NCI-H146 treated with DMSO at 0.1 percent for 48 hours (cell line): ENCODE measurements around the gene CDH20.

ENCODE experiments used
- DNase-seq: peaks from one replicate; lab custom pipeline; 2025; ENCODE audit not compliant: unreplicated experiment; lab: John Stamatoyannopoulos, UW

The CDH20 gene

DNA sequence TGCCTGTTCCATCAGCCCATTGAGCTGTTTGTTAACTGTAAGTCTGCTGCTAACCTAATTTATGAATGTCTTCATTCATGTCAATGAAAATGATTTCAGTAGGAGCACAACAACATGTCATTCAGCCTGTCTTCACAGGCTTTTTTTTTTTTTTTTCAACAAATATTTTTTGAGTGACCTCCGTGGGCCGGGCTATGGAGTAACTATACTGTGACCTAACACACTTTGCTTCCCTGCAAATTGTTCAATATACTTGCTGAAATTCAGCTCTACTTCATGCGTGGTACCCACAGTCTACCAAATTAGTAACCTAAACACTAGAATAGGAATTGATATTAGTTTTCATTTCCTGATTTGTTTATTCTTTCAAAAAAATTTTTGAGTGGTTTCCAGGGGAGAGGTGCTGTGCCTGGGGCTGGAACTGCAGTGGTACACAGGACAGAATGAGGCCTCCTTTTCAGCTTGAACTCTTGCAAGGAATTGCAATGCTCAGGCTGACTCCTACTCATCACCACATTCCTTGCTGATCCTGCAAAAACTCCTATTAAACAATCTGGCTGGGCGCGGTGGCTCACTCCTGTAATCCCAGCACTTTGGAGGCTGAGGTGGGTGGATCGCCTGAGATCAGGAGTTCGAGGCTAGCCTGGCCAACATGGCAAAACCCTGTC lies 87.1 kb downstream of the CDH20 start:
- DNase-seq, result no peak

DNA sequence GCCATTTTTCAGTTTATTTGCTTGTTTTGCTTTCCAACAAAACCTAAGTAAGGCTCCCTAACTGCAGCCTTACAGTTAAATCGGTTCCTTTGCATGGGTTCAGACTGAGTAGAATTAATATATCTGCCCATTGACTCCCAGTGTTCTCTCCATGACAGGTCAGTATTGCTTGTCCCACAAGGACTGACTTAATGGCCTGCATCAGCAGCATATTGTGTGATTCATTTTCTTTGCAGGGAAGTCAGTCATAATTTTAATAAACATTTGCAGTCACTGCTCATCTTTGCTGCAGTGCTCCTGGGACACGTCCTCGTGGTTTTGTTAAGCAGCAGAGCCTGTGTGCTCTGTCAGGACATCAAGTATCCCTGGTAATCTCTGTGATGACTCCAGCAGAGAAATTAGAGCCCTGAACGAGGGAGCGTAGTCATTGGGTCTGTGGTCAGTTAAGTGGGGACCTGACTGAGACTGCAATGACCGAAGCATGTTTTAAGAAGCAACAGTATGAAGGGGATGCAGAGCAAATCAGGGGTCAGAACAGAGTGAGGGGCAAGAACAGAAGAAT lies 93.3 kb downstream of the CDH20 start:
- no peak for DNase-seq

DNA sequence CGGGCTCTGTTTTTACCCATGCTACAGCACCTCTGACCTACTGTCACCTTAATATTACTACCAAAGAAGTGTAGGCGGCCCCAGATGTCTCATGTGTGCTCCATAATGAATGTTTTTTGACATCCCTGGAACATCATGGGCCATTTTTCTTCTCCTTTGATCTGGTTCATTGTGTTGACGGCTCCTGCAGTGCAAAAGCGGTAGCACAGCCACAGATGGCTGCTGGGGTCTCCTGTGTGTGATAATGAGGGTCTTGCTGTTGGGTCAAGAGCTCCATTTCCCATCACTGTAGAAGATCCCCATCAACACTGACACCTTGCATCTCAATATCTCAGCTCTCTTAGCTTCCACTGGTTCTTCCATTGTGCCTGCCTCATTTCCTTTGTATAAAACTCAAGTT lies 95.0 kb downstream of the CDH20 start:
- no peak for DNase-seq

DNA sequence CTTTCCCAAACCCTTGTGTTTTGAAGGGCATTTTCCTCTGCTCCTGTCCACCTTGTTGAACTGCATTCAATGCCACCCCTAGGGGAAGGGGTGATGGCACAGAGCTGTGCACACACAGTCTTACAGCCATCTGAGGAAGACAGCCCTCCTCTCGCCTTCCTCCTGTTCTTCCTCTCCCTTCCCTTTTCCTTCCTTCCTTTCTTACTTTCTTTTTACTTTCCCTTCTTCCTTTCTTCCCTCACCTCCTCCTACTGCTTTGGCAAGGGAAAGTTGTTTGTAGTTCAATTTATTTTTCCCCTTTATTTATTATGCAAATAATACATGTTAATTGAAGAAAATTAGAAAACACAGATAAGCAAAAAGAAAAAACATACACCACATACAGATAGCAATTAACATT lies 99.4 kb downstream of the CDH20 start:
- DNase-seq, result no peak

DNA sequence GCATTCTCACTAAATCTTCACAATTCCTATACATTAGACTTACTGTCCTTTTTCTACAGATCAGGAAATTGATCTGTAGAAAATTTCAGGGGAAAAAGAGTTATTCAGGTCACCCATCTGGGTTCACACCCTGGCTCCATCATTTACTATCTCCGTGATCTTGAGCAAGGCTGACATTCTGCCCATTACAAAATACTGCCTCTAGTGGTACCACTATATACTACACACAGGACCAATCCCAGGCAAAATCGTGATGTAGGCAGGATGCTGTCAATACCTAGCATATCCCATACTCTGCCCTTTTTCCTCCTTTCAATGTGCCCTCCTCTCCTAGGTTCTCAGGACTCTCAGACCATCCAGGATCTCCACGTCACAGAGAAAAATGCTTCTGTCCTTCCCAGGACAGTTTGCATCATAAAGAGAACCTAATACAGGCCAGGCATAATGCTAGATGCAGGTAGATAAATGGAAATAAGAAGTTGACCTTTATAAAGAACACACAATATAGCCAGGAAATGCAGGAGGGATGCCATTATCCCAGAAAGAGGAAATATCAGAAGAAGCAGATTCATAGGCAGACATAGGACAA lies 101.9 kb downstream of the CDH20 start:
- DNase-seq, result no peak

DNA sequence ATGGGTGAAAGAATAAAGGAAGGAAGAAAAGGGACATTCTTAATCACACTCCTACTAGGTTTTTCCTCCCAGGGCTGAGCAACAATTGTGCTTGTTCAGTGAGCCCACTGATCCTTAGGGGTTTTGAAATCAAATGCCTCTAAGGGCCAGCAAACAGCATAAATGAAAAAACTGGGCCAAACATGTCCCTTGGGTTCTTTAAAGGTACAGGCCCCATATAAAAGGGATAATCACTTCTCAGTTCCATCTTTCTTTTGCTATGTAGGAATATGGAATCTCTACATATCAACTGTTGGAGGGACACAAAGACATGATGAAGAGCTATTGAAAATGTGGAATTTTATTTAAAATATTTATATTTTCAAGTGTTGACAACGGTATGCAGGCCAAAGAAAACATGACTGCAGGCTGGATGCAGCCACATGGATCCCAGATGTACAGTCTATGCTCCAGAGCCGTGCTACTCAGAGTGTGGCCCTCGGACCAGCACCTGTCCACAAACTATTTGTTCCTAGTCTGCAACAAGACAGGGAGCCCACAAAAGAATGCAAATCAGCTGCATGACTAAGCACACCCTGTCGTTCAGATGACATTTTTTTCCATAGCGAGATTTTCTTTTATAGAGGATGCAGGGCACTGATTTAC lies 110.0 kb downstream of the CDH20 start:
- no peak for DNase-seq

DNA sequence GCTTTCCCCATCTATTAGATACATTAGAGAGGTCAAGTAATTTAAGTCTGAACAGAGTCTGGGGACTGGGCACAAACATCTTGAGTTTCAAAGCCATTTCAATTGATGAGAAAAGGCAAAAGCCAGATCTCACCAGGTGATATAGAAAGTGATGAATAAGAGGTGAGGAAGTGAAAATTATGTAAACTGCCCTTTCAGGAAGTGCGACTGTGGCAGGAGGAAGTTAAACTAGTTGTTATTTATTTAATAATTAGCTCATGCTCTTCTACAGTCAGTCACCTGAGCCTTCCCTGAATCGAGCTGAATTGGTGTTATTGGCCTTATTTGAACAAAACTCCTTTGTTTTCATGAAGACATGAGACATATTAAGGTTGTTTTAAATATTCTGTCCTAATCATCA lies 115.1 kb downstream of the CDH20 start:
- no peak for DNase-seq

DNA sequence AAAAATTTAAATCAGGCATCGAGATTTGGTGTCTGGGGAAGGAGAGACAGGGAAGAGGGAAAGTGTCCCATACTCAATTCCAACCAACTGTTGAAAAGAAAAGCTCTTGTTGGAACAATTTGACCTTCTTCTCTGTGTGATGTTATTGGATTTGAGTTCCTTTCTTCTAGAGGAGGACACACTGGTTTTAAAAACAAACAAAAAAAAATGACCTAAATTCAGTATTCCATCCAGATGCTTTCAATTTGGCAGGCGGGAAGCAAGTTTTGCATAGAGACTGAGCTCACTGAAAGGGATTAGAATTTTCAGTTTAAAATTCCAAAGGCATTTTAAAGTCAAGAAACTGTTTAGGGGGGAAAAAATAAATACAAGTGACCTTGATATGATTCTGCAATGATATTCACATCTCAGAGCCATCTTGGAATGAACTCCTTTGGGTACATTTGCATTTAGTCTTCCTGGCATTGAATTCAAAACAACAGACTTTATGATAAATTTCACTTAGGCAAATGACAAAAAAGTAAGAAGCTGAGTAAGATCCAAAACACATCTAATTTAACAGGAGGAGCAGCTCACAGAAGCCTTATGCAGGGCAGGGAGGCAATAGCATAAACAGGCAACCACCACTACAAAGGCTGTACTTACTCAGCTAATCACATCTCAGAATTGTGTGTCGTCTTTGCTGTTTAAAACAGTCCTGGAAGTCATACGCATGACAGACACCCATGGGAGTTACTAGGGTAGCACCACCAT lies 126.8 kb downstream of the CDH20 start:
- no peak for DNase-seq

DNA sequence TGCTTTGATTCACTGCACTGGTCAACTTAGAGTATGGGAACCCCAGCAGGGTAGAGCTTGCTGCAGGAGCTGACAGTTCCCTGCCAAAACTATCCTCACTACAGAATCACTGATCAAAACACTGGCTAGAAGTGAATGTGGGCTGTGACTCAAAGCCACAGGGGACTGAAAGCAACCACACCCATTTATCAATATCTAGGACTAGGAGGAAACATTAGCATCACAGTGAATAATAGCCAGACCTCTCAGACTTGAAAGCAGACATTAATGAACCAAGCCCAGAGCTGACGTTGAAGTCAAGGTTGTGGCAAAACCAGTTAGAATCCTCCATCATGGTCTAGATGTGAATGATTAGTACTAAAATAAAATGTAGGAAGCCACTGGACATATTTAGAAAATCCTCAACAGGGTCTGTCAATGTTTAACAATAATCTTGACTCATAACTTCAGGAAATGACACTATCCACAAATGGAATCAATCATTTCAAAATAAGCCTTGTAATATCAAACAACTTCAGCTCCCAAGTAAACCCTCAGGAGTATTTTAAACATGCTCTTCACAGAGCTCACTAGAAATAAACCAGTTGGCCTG lies 131.4 kb downstream of the CDH20 start:
- peak; percentile 55 for DNase-seq

DNA sequence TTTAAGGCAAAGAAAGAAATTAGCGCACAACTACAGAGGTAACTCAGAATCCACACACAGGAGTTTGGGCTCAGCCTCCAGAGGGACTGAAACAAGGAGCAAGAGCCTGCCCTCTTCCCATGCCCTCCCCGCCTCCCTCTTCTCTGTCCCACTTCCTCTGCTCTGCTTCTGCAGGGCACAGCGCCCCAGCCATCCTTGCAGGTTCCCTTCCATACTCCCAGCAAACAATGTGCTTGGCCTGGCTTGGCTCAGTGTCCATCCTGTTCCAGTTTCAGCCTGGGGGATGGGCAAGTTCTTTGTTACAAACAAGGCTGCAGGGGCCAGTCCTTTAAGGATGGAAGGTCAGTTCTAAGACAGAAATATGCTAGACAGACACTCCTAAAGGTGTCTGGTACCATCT lies 133.5 kb downstream of the CDH20 start:
- no peak for DNase-seq

DNA sequence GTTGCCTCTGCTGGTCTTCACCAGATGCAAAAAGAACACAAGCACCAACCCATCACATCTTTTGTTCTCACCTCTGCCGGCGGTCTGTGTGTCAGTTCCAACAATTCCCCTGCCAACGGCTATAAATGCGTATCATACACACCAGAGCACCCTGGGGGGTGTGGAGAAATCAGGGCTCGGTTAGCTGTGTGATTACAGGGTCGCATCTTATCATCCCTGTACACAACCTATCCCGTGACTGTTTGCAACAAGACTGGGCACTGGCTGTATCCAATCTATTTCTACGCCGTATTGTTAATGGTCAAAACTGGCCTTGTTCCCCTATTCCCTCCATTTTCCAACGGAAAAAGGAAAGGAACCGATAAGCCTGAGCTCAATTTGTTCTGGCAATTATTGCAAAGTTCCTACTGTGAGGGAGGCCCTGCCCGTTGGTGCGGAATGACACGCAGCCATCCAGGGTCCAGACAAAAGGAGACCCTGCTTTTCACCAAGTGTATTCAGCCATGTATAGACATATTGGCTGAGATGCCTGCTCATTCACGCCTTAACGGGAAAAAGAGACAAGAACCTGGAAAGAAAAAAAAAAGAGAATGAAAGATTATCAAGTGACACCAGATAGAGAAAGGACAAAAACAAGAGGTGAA lies 136.9 kb downstream of the CDH20 start:
- DNase-seq, result peak; percentile 87

DNA sequence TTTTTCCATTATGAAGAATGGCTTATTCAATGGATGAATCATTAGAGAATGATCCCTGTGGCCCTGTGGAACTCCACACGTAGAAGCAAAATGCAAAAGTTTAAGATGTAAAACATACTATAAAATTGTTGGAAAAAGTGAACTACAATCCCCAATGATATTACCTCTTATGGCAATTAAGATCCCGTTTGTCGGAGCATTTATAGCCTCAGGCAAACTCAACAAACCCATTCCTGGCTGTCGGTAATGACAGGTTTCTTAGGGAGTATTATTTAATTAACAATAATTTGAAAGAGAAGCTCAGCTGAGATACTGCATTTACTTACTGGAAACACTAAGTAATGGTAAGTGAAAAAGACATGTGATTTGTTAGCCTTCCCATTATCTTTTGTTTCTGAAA lies 138.3 kb downstream of the CDH20 start:
- DNase-seq, result peak; percentile 79

DNA sequence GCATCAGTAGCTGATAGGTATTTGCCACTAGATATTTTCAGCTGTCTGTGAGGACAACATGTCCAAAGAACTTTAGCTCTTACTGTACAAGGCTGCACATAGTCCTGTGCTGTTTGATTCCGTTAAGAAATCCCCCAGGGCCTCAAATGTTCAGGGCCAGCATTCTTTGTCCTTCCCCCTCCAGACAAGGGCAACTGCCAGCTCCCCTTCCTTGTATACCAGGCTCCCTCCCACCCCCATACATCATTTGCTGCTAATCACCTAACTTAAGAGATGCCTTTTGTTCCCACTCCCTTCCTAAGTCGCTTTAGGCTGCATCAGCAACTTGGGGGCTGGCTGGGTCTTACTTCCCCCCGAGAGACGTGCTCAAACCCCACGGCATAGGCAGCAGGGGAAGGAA lies 138.7 kb downstream of the CDH20 start:
- DNase-seq, result no peak

DNA sequence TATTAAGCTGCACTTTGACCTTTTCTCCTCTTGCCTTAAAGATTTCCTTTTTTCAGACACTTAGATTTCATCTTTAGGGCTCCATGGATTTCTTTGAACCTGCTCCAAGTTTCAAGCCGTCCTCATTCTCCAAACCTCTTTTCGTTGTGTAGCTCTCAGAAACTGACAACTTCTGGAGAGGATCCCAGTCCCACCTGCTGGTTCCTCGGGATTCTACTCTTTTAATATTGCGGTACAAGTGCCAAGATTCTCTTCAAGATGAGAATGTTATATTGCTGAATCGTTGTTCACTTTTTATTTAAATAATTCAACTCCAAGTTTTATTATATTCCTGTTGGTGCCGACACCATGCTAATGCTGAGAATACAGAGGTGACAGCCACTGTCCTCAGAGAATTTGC lies 141.1 kb downstream of the CDH20 start:
- no peak for DNase-seq

DNA sequence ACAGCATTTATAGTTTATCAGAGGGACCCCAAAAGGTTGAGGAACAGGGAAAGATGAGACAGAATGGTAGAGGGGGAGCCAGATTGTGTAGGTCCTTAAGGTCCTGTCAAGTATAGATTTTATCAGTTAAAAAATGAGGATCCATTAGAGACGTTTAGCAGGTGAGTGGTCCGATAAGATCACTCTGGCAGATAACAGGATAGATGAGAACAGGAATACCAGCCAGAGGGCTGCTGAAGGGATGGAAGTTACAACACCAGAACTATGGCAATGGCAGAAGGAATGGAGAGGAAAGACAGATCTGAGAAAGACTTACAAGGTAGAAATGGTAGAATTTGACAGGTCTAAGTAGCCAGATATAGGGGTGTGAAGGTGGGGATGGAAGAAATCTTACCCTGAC lies 141.7 kb downstream of the CDH20 start:
- no peak for DNase-seq

DNA sequence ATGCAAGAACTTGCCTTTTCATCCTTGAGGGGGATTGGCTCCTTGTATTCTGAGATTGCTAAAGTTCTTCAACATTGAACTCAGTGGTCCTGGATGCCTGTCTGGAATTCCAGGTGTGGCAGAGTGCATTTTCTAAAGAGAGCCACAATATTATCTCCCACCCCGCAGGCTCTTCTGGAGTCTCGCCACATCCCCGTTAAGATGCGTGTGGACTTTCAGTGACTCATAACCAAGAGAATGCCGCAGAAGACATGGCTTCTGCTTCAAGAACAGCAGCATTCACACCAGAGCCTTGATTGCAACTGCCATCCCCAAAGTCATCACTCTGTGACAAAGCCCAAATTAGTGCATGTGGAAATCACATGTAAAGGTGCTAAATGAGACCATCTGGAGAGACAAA lies 142.7 kb downstream of the CDH20 start:
- DNase-seq, result no peak

DNA sequence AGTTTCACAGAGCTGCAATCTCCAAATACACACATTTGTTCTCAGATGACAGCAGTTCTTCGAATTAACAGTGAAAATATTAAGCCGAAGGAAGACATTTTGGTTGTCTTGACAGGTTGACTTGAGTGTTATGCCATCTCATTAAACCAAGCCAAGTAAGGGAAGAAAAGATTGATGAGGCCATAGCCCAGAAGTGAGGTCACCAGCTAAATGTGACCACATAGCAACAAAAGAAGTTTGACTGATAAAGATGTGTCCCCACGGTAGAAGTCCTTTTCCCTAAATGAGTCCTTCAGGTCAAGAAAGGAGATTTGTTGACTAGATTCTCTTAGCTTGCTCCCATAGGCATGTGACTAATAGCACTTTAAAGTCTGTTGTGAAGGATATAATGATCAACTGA lies 156.1 kb downstream of the CDH20 start:
- no peak for DNase-seq

DNA sequence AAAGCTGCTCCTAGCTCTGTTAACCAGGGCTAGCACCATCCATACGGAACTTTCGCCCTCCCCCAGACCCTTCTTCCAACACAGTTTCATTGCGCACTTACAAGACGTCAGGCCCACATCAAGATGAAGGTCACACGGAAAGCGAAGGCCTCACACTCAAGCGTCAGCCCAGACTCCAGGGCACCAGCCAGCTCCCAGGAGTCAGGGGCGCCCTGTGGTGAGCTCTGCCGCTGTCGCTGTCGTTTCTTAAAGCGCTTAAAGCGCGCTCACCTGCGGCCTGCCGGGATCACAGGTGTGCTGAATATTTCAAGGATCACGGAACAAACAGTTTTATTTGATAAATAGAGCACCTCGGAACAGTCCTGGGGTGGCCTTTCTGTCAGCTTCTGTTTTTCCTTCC lies 163.1 kb downstream of the CDH20 start:
- DNase-seq, result peak; percentile 26

DNA sequence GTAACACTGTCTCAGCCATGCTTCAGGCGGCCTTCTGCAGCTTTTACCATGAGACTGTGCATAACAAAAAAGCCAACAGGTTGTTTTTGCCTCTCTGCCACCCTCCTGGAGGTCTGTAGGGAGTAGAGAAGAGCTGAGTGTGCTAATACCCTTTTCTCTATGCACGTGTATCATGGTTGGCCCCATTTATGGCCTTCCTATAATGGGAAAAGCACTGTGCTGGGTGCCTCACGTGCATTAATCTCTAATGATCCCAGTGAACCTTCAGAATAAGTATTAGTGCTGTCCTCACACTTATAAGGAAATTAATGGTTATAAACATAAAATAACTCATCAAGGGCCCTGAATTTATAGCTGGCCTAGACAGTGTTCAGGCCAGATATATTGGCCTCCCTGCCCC lies 164.2 kb downstream of the CDH20 start:
- no peak for DNase-seq

DNA sequence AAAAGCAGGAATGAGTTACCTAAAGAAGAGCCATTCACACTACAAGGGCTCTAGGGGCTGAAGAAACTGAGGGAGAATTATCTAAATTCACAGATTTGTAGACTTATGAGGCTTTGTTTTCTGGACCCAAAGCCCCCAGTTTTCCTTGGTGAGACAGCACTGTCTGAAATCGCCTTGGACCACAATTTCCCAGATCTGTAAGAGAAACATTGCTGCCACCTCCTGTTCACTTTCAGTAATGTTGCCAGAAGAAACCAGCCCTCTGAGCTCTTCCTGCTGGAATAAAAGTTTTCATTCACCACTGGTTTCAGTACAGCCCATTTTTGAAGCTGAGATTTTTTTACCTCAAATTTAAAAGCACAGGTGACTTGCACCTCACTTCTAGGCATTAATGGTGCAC lies 169.2 kb downstream of the CDH20 start:
- DNase-seq, result peak; percentile 73

DNA sequence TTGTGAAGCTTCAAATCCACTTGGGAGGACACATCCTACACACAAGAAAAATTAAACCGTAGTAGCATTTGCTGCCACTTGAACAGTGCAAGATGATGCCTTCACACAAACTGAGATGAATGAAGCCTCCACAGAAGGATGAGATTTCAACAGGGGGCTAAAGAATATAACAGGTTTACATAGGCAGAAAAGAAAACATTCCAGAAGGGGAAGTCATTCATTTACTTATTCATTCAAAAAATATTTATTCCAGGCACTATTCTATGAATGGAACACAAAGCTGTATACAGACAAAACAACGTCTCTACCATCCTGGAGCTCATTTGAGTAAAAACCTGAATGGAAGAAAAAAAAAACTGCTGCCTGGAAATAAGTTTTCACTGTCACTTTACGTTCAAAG lies 170.5 kb downstream of the CDH20 start:
- no peak for DNase-seq
